HCT116 (cell line): ENCODE results near the gene EHD4. TPM values are rescaled to one million over a fixed set of nuclear protein-coding genes. Genes with fewer than 3 reads are reported as not detected.

Experiments
- ATAC-seq: fragments of 200-7000 bp; cut with Tn5 transposase; 2 replicates; pipeline ENCODE4 v1.9.1; 2020; ENCODE audit warnings: mild to moderate bottlenecking, moderate library complexity
- BruUV-seq: library from RNA; stranded (reverse); fragments of 400-500 nt; replicated peaks from 2 replicates; lab custom pipeline; 2021; lab: Mats Ljungman, UMichigan
- CTCF ChIA-PET: fragments of 300-600 bp; sonication (Branson Sonifier 250); formaldehyde crosslinking; loops from one replicate; lab custom pipeline; 2021; ENCODE audit warnings: antibody characterized with exemption; lab: Charles Lee
- POLR2A ChIA-PET: fragments of 300-600, 350-600 bp; sonication (Branson Sonifier 250); formaldehyde crosslinking; loops from one replicate; lab custom pipeline; 2021; ENCODE audit warnings: antibody characterized with exemption; lab: Charles Lee
- RAD21 ChIA-PET, 2 experiments: fragments of 300-600 bp; sonication (Branson Sonifier 250); formaldehyde crosslinking; loops; one replicate each; lab custom pipeline; 2023; ENCODE audit warnings: low total read pairs in 2 of 2; ENCODE audit not compliant: uncharacterized antibody in 2 of 2, unreplicated experiment in 2 of 2, low non-redundant PET in 1 of 2; lab: Charles Lee
- DNase-seq: peaks from one replicate; pipeline ENCODE4 v3.0.0-alpha.2; 2010; ENCODE audit warnings: low read depth, low spot score
- H2AFZ ChIP-seq: fragments of 200-600 bp; shearing (Covaris generic), sonication (generic); 2 replicates; pipeline ENCODE4 v1.6.1; 2017; ENCODE audit warnings: low read depth, mixed run types, mixed read lengths, antibody characterized with exemption, low read length; ENCODE audit not compliant: poor library complexity, severe bottlenecking
- H3K27ac ChIP-seq: 2 replicates; pipeline ENCODE4 v1.5.1; 2012; ENCODE audit warnings: low read depth, low read length
- H3K27me3 ChIP-seq: fragments of 200-600 bp; sonication (generic); 2 replicates; pipeline ENCODE4 v1.6.1; 2016; ENCODE audit warnings: mixed run types, low read length, mixed read lengths; ENCODE audit not compliant: insufficient read depth
- H3K36me3 ChIP-seq, 2 experiments: fragments of 200-500 bp in 1 of 2; fragments of 200-600 bp in 1 of 2; sonication (Bioruptor generic) in 1 of 2; sonication (generic) in 1 of 2; 2 replicates each; pipeline versions ENCODE4 v1.5.1 to v1.6.1; 2014 to 2016; ENCODE audit warnings: low read length in 2 of 2, inconsistent platforms in 1 of 2, mixed read lengths in 1 of 2, mixed run types in 1 of 2; ENCODE audit not compliant: insufficient read depth in 2 of 2, control insufficient read depth in 1 of 2
- H3K4me1 ChIP-seq, 2 experiments: fragments of 200-600 bp in 1 of 2; sonication (generic) in 1 of 2; 2 replicates each; pipeline versions ENCODE4 v1.5.1 to v1.6.1; 2012 to 2017; ENCODE audit warnings: low read length in 2 of 2, inconsistent platforms in 1 of 2, mild to moderate bottlenecking in 1 of 2, mixed read lengths in 1 of 2, mixed run types in 1 of 2, moderate library complexity in 1 of 2; ENCODE audit not compliant: insufficient read depth in 2 of 2, control insufficient read depth in 1 of 2
- H3K4me2 ChIP-seq: fragments of 200-600 bp; sonication (generic); 2 replicates; pipeline ENCODE4 v1.6.1; 2017; ENCODE audit warnings: mixed run types, low read length, mixed read lengths
- H3K4me3 ChIP-seq, 2 experiments: fragments of 200-600 bp in 1 of 2; sonication (generic) in 1 of 2; replicated peaks in 1 of 2; 2 replicates each; pipeline ENCODE4 v1.5.1; 2011 to 2016; ENCODE audit warnings: low read length in 2 of 2, control low read depth in 1 of 2, low read depth in 1 of 2, mild to moderate bottlenecking in 1 of 2, mixed read lengths in 1 of 2, mixed run types in 1 of 2
- H3K79me2 ChIP-seq: fragments of 200-600 bp; sonication (generic); 2 replicates; pipeline ENCODE4 v1.6.1; 2017; ENCODE audit warnings: mild to moderate bottlenecking, mixed run types, low read length, moderate library complexity, mixed read lengths; ENCODE audit not compliant: insufficient read depth
- H3K9ac ChIP-seq: fragments of 200-600 bp; sonication (generic); 2 replicates; pipeline ENCODE4 v1.6.1; 2016; ENCODE audit warnings: low read length, mixed read lengths
- H3K9me2 ChIP-seq: fragments of 200-600 bp; sonication (generic), shearing (Covaris generic); 2 replicates; pipeline ENCODE4 v1.6.1; 2017; ENCODE audit warnings: mixed run types, mild to moderate bottlenecking, moderate library complexity; ENCODE audit not compliant: insufficient read depth
- H3K9me3 ChIP-seq, 2 experiments: fragments of 200-500 bp in 1 of 2; fragments of 200-600 bp in 1 of 2; sonication (Bioruptor generic) in 1 of 2; sonication (generic) in 1 of 2; 2 replicates each; pipeline ENCODE4 v1.6.1; 2014 to 2017; ENCODE audit warnings: low read length in 2 of 2, mixed read lengths in 2 of 2, inconsistent platforms in 1 of 2, low read depth in 1 of 2, mild to moderate bottlenecking in 1 of 2, mixed run types in 1 of 2, moderate library complexity in 1 of 2; ENCODE audit not compliant: control insufficient read depth in 1 of 2, insufficient read depth in 1 of 2
- H4K20me1 ChIP-seq: fragments of 200-600 bp; sonication (generic), shearing (Covaris generic); 2 replicates; pipeline ENCODE4 v1.6.1; 2017; ENCODE audit warnings: mixed run types, mild to moderate bottlenecking, moderate library complexity; ENCODE audit not compliant: insufficient read depth
- CBX3 ChIP-seq: IDR thresholded peaks from 2 replicates; pipeline ENCODE4 v1.6.1; 2012; ENCODE audit warnings: low read depth
- CEBPB ChIP-seq: IDR thresholded peaks from 2 replicates; pipeline ENCODE4 v1.6.1; 2012; ENCODE audit warnings: low read depth
- CTCF ChIP-seq, 3 experiments: fragments of 200-600 bp in 1 of 3; sonication (generic) in 1 of 3; IDR thresholded peaks in 2 of 3; conservative IDR thresholded peaks in 1 of 3; 2 replicates each; pipeline ENCODE4 v1.5.1; 2012 to 2017; ENCODE audit warnings: low read depth in 2 of 3, low read length in 2 of 3, antibody characterized with exemption in 1 of 3, borderline replicate concordance in 1 of 3, control low read depth in 1 of 3, mild to moderate bottlenecking in 1 of 3, mixed read lengths in 1 of 3, mixed run types in 1 of 3, moderate library complexity in 1 of 3; ENCODE audit not compliant: insufficient read depth in 1 of 3
- ELF1 ChIP-seq: IDR thresholded peaks from 2 replicates; pipeline ENCODE4 v1.6.1; 2012; ENCODE audit warnings: low read depth, borderline replicate concordance
- EZH2 ChIP-seq: fragments of 200-600 bp; sonication (generic); IDR thresholded peaks from 2 replicates; pipeline ENCODE4 v1.6.1; 2017; ENCODE audit warnings: antibody characterized with exemption, mixed run types
- EZH2phosphoT487 ChIP-seq: fragments of 200-600 bp; IDR thresholded peaks from 2 replicates; pipeline ENCODE4 v1.6.1; 2018; ENCODE audit warnings: antibody characterized with exemption, borderline replicate concordance
- FOSL1 ChIP-seq: IDR thresholded peaks from 2 replicates; pipeline ENCODE4 v1.6.1; 2012; ENCODE audit warnings: low read depth
- POLR2A ChIP-seq: IDR thresholded peaks from 2 replicates; pipeline ENCODE4 v1.7.0; 2011; ENCODE audit warnings: borderline replicate concordance; ENCODE audit not compliant: insufficient read depth, insufficient read length; ENCODE audit errors: extremely low read depth
- POLR2AphosphoS5 ChIP-seq: IDR thresholded peaks from 2 replicates; pipeline ENCODE4 v1.6.1; 2011; ENCODE audit warnings: mild to moderate bottlenecking, low read depth, low read length, moderate library complexity
- RAD21 ChIP-seq: IDR thresholded peaks from 2 replicates; pipeline ENCODE4 v1.6.1; 2012; ENCODE audit warnings: low read depth, mild to moderate bottlenecking
- SIN3A ChIP-seq: IDR thresholded peaks from 2 replicates; pipeline ENCODE4 v1.6.1; 2012; ENCODE audit warnings: low read depth
- SP1 ChIP-seq: IDR thresholded peaks from 2 replicates; pipeline ENCODE4 v1.6.1; 2012; ENCODE audit warnings: low read depth
- SRF ChIP-seq: IDR thresholded peaks from 2 replicates; pipeline ENCODE4 v1.6.1; 2012; ENCODE audit warnings: low read depth
- TCF7L2 ChIP-seq: IDR thresholded peaks from 2 replicates; pipeline ENCODE4 v1.7.0; 2011; ENCODE audit warnings: borderline replicate concordance, inconsistent platforms; ENCODE audit not compliant: insufficient read depth, insufficient read length; ENCODE audit errors: extremely low read depth
- YY1 ChIP-seq: IDR thresholded peaks from 2 replicates; pipeline ENCODE4 v1.6.1; 2011; ENCODE audit warnings: low read length, low read depth, moderate library complexity, mild to moderate bottlenecking; ENCODE audit not compliant: insufficient replicate concordance; ENCODE audit errors: extremely low read depth
- ZFX ChIP-seq: fragments of 450-650 bp; IDR thresholded peaks from 2 replicates; pipeline ENCODE4 v1.6.1; 2017
- intact Hi-C: fragments of 100-400 bp; cut with micrococcal nuclease; formaldehyde crosslinking; loops from 2 replicates; pipeline ENCODE4 v1.10.0; 2022
- total RNA-seq: library from RNA; stranded (reverse); gene quantifications from one replicate; pipeline ENCODE4 v1.2.1, GENCODE V29; 2021; ENCODE audit not compliant: unreplicated experiment
- TF ChIP-seq, protein P1 (sequence below): IDR thresholded peaks from 2 replicates; pipeline ENCODE4 v1.6.1; 2012; ENCODE audit warnings: low read depth
- TF ChIP-seq, protein P2 (sequence below): IDR thresholded peaks from 2 replicates; pipeline ENCODE4 v1.6.1; 2012
- TF ChIP-seq, protein P3 (sequence below): IDR thresholded peaks from 2 replicates; pipeline ENCODE4 v1.6.1; 2012

EHD4 gene
- total RNA-seq, 1 experiment from 2014 or later = 28.0 TPM

GRCh38 chr15:41993472-41994170 is 21.3 kb upstream of the EHD4 start:
- H3K9ac ChIP-seq = no peak overlapping the region
- no TSS peak for BruUV-seq
- no peaks in the 10 kb centered on the region for H4K20me1 ChIP-seq
- no peak for DNase-seq
- no peaks in the 10 kb centered on the region for H3K27me3 ChIP-seq
- no peak overlapping the region for H3K4me2 ChIP-seq
- H3K4me3 ChIP-seq = no peak overlapping the region
- no peaks in the 10 kb centered on the region for H3K9me3 ChIP-seq
- no peak overlapping the region for H2AFZ ChIP-seq
- H3K9me2 ChIP-seq = no peaks in the 10 kb centered on the region
- ChIA-PET POLR2A (interaction anchor here (1.3 kb wide), 1 partner anchor 64 kb away, joined by 4 read pairs; no protein-coding TSS in a partner anchor), RAD21 (no interaction called here), CTCF (interaction anchor here (0.6 to 1.7 kb wide), 2 partner anchors 63 to 381 kb away, joined by 3 to 5 read pairs; no protein-coding TSS in a partner anchor)
- TF ChIP-seq, protein P1, sequence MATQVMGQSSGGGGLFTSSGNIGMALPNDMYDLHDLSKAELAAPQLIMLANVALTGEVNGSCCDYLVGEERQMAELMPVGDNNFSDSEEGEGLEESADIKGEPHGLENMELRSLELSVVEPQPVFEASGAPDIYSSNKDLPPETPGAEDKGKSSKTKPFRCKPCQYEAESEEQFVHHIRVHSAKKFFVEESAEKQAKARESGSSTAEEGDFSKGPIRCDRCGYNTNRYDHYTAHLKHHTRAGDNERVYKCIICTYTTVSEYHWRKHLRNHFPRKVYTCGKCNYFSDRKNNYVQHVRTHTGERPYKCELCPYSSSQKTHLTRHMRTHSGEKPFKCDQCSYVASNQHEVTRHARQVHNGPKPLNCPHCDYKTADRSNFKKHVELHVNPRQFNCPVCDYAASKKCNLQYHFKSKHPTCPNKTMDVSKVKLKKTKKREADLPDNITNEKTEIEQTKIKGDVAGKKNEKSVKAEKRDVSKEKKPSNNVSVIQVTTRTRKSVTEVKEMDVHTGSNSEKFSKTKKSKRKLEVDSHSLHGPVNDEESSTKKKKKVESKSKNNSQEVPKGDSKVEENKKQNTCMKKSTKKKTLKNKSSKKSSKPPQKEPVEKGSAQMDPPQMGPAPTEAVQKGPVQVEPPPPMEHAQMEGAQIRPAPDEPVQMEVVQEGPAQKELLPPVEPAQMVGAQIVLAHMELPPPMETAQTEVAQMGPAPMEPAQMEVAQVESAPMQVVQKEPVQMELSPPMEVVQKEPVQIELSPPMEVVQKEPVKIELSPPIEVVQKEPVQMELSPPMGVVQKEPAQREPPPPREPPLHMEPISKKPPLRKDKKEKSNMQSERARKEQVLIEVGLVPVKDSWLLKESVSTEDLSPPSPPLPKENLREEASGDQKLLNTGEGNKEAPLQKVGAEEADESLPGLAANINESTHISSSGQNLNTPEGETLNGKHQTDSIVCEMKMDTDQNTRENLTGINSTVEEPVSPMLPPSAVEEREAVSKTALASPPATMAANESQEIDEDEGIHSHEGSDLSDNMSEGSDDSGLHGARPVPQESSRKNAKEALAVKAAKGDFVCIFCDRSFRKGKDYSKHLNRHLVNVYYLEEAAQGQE = no peak
- TF ChIP-seq EZH2 (no peak), CTCF (IDR thresholded peaks at IDR 0.05 in 2 of 3, conservative IDR thresholded peaks at IDR 0.05 in 1 of 3; ENCODE audit: borderline replicate concordance in 1 of 3, insufficient read depth in 1 of 3, low read depth in 2 of 3, low read length in 2 of 3) (no peak), FOSL1 (no peak), SRF (no peak), TCF7L2 (no peak), ELF1 (no peak), SIN3A (no peak), CEBPB (no peak), CBX3 (no peak), RAD21 (no peak), ZFX (no peak), POLR2A (no peak), SP1 (no peak), POLR2AphosphoS5 (no peak), YY1 (no peak), EZH2phosphoT487 (no peak)
- TF ChIP-seq, protein P2, sequence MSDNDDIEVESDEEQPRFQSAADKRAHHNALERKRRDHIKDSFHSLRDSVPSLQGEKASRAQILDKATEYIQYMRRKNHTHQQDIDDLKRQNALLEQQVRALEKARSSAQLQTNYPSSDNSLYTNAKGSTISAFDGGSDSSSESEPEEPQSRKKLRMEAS = no peak
- TF ChIP-seq, protein P3, sequence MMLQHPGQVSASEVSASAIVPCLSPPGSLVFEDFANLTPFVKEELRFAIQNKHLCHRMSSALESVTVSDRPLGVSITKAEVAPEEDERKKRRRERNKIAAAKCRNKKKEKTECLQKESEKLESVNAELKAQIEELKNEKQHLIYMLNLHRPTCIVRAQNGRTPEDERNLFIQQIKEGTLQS = no peak
- intact Hi-C loops = no loop called here
- H3K27ac ChIP-seq = no peak overlapping the region
- no peak for ATAC-seq
- H3K79me2 ChIP-seq = no peaks in the 10 kb centered on the region
- no peaks in the 10 kb centered on the region for H3K4me1 ChIP-seq
- H3K36me3 ChIP-seq = no peaks in the 10 kb centered on the region
